ENCODE results near the gene DPAGT1. TPM values are rescaled to one million over a fixed set of nuclear protein-coding genes. Genes with fewer than 3 reads are reported as not detected.

DPAGT1 gene
- total and polyA plus RNA-seq, 8 donors: 21.3 to 46.2 (median 29.0) TPM

DNA sequence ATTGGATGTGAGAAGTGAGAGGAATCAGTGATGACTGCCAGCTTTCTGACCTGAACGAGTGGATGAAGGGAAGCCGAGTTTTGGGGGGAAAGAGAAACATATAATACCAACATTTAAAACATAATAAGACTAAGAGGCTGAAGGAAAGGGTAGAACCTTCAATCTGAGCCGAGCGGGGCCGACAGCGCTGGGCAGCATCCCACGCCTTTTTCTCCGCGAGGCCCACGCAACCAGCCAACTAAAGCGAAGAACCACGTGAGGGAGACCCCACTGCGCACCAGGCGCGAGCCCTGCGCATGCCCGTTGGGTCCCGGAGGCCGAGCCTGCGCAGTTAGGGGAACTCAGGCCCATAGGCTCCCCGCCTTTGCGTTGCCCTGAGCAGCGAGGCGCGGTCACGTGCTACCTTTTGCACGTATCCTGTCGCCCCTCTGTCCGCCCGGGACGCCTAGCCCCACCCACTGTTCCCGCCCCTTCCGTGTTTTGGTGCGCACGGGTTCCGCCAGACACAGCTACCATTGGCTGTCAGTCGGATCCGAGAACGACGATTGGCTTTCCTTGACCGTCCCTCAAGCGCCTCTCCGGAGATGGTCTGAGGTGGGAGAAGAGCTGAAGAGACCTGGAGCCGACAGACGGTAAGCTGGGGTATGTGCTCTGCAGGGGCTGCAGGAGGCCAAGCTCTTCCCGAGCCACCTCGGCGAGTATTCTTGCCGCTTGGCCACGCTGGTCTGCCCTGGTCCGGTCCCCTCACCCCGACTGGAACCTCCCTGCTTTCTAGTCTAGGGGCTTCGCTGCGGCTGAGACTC lies 19.6 kb upstream of the DPAGT1 start, which contains the start of gene HINFP:
Gene HINFP (plus strand): TSS at position 573 of the 803 bp plus-strand sequence. CDS start 5,365 bp downstream, outside the sequence.
- Histone ChIP-seq H3K4me1 (peaks cover 6 to 15% (median 12%) of the 10 kb centered on the region in 3 donors), H3K4me3 (peak within 1 kb of the TSS; percentile 72 to 93 (median 79)), H3K27me3 (no peaks in the 10 kb centered on the region), H3K27ac (peak within 1 kb of the TSS; percentile 39 to 64 (median 55)), H3K36me3 (no peaks in the 10 kb centered on the region), H3K9me3 (no peaks in the 10 kb centered on the region)
- intact Hi-C loops (cut with DNase I): no loop called here
- ATAC-seq (peak; percentile 97 to 100 (median 99)), FAIRE-seq (peak; percentile 73), DNase-seq (peak; percentile 98 to 100 (median 100))
- no peak for TF ChIP-seq CTCF (IDR thresholded peaks at IDR 0.05)
- 0 to 1% methylated on average over 54 of the region's 54 CpGs for WGBS, 2 donors

GRCh38 chr11:119120639-119121007 lies 19.0 kb upstream of the DPAGT1 start:
- no peak for TF ChIP-seq CTCF (IDR thresholded peaks at IDR 0.05)
- DNase-seq (no peak), FAIRE-seq (no peak), ATAC-seq (peak in 1 of 4 donors; percentile 2)
- no peaks in the 10 kb centered on the region for H3K36me3 ChIP-seq
- H3K27ac ChIP-seq: peak overlapping the region in 3 of 4 donors; percentile 39 to 64 (median 61)
- H3K27me3 ChIP-seq: no peaks in the 10 kb centered on the region
- intact Hi-C loops (cut with DNase I): no loop called here
- H3K4me1 ChIP-seq: peaks cover 6 to 10% (median 7%) of the 10 kb centered on the region in 3 donors
- WGBS, 2 donors: 8 to 11% methylated on average over 5 of the region's 5 CpGs
- H3K9me3 ChIP-seq: no peaks in the 10 kb centered on the region
- peak overlapping the region; percentile 26 to 81 (median 56) for H3K4me3 ChIP-seq

DNA sequence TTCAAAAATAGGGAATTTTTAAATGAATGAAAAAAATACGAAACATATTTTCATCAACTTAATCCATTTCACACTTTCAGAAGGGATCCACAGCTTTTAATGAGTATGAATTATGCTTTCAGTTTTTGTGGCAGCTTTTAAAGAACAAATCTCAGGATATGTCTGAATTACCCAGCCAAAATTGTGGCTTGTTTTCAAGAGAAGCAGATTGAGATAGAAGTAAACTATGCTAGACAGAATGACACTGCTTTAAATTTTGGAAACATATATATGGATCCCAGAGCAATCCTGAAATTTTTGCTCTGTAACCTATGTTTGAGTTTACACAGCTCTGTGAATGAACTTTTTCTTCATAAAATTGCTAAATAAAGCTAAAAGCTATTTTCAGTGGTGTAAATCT lies 17.3 kb upstream of the DPAGT1 start:
- no peak for FAIRE-seq
- H3K4me3 ChIP-seq: no peak overlapping the region
- no peaks in the 10 kb centered on the region for H3K27me3 ChIP-seq
- intact Hi-C loops (cut with DNase I): no loop called here
- H3K4me1 ChIP-seq: peaks cover 0 to 9% (median 6%) of the 10 kb centered on the region in 3 donors
- no peak for TF ChIP-seq CTCF (IDR thresholded peaks at IDR 0.05)
- ATAC-seq: no peak
- H3K9me3 ChIP-seq: no peaks in the 10 kb centered on the region
- DNase-seq: no peak
- WGBS, 2 donors: 90 to 92% methylated on average over 1 of the region's 1 CpG
- peaks cover 0 to 3% (median 0%) of the 10 kb centered on the region in 3 donors for H3K36me3 ChIP-seq
- H3K27ac ChIP-seq: no peak overlapping the region

DNA sequence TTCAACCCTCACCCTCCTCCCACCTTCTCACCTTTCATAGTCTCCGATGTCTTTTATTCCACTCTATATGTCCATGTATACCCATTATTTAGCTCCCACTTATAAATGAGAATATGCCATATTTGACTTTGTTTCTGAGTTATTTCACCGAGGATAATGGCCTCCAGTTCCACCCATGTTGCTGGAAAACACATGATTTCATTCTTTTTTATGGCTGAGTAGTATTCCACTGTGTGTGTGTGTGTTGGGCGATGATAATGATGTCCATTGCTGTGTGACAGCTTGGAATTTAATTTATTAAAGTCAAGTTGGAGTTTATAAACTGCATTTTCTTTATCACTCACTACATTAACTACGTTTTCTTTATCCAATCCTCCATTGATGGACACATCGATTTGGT lies 16.6 kb upstream of the DPAGT1 start:
- Histone ChIP-seq H3K4me3 (no peak overlapping the region), H3K4me1 (peaks cover 0 to 9% (median 6%) of the 10 kb centered on the region in 3 donors), H3K9me3 (no peaks in the 10 kb centered on the region), H3K27ac (no peak overlapping the region), H3K27me3 (no peaks in the 10 kb centered on the region), H3K36me3 (peaks cover 0 to 7% (median 0%) of the 10 kb centered on the region in 3 donors)
- TF ChIP-seq CTCF (IDR thresholded peaks at IDR 0.05): no peak
- no peak for FAIRE-seq
- intact Hi-C loops (cut with DNase I): no loop called here
- no peak for ATAC-seq
- no peak for DNase-seq
- 89 to 94% methylated on average over 5 of the region's 5 CpGs for WGBS, 2 donors

Data from pancreas (tissue), 10 donors.